Gastroesophageal sphincter (tissue), 4 donors: Measurements from ENCODE around the gene SGPP1. TPM values are rescaled to one million over a fixed set of nuclear protein-coding genes. Genes with fewer than 3 reads are reported as not detected.
A peak's percentile ranks its signal among the peaks of the same experiment; 100 is the strongest.

Source experiments
- ATAC-seq: fragments of 150-250 bp; one replicate; pipeline ENCODE4 v1.9.1; 2016; ENCODE audit warnings: mild to moderate bottlenecking, moderate library complexity
- H3K27ac ChIP-seq, 4 donors: fragments of 200-600 bp; sonication (generic) in 3 of 4; 1 replicate in 3 of 4; 2 replicates in 1 of 4; pipeline ENCODE4 v1.5.1; 2016 to 2019
- H3K27me3 ChIP-seq: fragments of 200-600 bp; sonication (generic); one replicate; pipeline ENCODE4 v1.5.1; 2019
- H3K36me3 ChIP-seq, 2 donors: fragments of 200-600 bp; sonication (generic); one replicate each; pipeline ENCODE4 v1.5.1; 2019; ENCODE audit warnings: control low read depth in 1 of 2
- H3K4me1 ChIP-seq, 3 donors: fragments of 200-600 bp; sonication (generic); 1 replicate in 2 of 3; 2 replicates in 1 of 3; pipeline ENCODE4 v1.5.1; 2016 to 2019; ENCODE audit warnings: control low read depth in 2 of 3
- H3K4me3 ChIP-seq, 2 donors: fragments of 200-600 bp; sonication (generic); one replicate each; pipeline ENCODE4 v1.5.1; 2019; ENCODE audit warnings: mild to moderate bottlenecking in 1 of 2, moderate library complexity in 1 of 2
- H3K9me3 ChIP-seq, 3 donors: fragments of 200-600 bp; sonication (generic); one replicate each; pipeline ENCODE4 v1.5.1; 2017 to 2019; ENCODE audit warnings: control low read depth in 2 of 3
- CTCF ChIP-seq, 4 experiments: fragments of 200-600 bp in 2 of 4; fragments of 450-650 bp in 2 of 4; sonication (generic) in 1 of 4; IDR thresholded peaks; one replicate each; pipeline ENCODE4 v1.5.1; 2017 to 2019; ENCODE audit warnings: antibody characterized with exemption in 4 of 4, mild to moderate bottlenecking in 2 of 4, moderate library complexity in 2 of 4
- EP300 ChIP-seq: sonication (generic); formaldehyde crosslinking; IDR thresholded peaks from one replicate; pipeline ENCODE4 v1.6.1; 2017; ENCODE audit warnings: antibody characterized with exemption, mild to moderate bottlenecking
- POLR2A ChIP-seq, 2 donors: fragments of 450-650 bp; IDR thresholded peaks; one replicate each; pipeline ENCODE4 v1.6.1; 2017; ENCODE audit warnings: antibody characterized with exemption in 2 of 2, mild to moderate bottlenecking in 2 of 2, moderate library complexity in 1 of 2
- POLR2AphosphoS5 ChIP-seq: sonication (generic); formaldehyde crosslinking; IDR thresholded peaks from one replicate; pipeline ENCODE4 v1.6.1; 2017; ENCODE audit warnings: antibody characterized with exemption
- WGBS, 2 donors: methylation state at CpG; one replicate each; pipeline ENCODE4 v1.1.5; 2018; ENCODE audit warnings: low coverage in 1 of 2; 5-methylcytosine and 5-hydroxymethylcytosine counted together
- total RNA-seq, 4 donors: library from RNA; depleted of rRNA; stranded (reverse); fragments of >200 nt; gene quantifications; one replicate each; pipeline ENCODE4 v1.1.0, GENCODE V29; 2016

SGPP1 gene
- total RNA-seq, 4 donors from 2014 or later, result 14.9 to 28.9 (median 17.9) TPM

- ATAC-seq, result peak; percentile 77
- 0% methylated on average over 7 to 13 of the region's 45 CpGs for WGBS, 2 donors
- Histone ChIP-seq H3K27ac (peak overlapping the region; percentile 82 to 96 (median 90)), H3K4me3 (peak overlapping the region; percentile 95 to 99), H3K9me3 (no peaks in the 10 kb centered on the region), H3K27me3 (no peaks in the 10 kb centered on the region), H3K4me1 (peaks cover 0 to 39% (median 3%) of the 10 kb centered on the region in 3 donors), H3K36me3 (no peaks in the 10 kb centered on the region)
- TF ChIP-seq EP300, result no peak
- TF ChIP-seq CTCF (IDR thresholded peaks at IDR 0.05), result peak in 1 of 4 experiments; percentile 10
Measured at GRCh38 chr14:63727231-63727735, 582 bp downstream of the SGPP1 start.

- peak overlapping the region; percentile 95 to 99 for H3K4me3 ChIP-seq
- peaks cover 0 to 39% (median 3%) of the 10 kb centered on the region in 3 donors for H3K4me1 ChIP-seq
- ATAC-seq, result no peak
- H3K27me3 ChIP-seq, result no peaks in the 10 kb centered on the region
- no peaks in the 10 kb centered on the region for H3K36me3 ChIP-seq
- H3K27ac ChIP-seq, result peak overlapping the region in 3 of 4 donors; percentile 82 to 96 (median 93)
- TF ChIP-seq EP300, result no peak
- TF ChIP-seq POLR2AphosphoS5, result no peak
- no peak for TF ChIP-seq POLR2A (IDR thresholded peaks at IDR 0.05)
- TF ChIP-seq CTCF (IDR thresholded peaks at IDR 0.05), result no peak
- no peaks in the 10 kb centered on the region for H3K9me3 ChIP-seq
- WGBS, 2 donors, result 0 to 3% methylated on average over 5 of the region's 5 CpGs
Measured at GRCh38 chr14:63726499-63726898, 1.4 kb downstream of the SGPP1 start.

GRCh38 chr14:63725786-63726460 is 1.9 kb downstream of the SGPP1 start:
- H3K4me1 ChIP-seq, result peaks cover 0 to 39% (median 3%) of the 10 kb centered on the region in 3 donors
- H3K27me3 ChIP-seq, result no peaks in the 10 kb centered on the region
- no peak overlapping the region for H3K27ac ChIP-seq
- H3K4me3 ChIP-seq, result peak overlapping the region; percentile 95 to 99
- no peak for TF ChIP-seq POLR2AphosphoS5
- no peak for TF ChIP-seq CTCF (IDR thresholded peaks at IDR 0.05)
- TF ChIP-seq EP300, result no peak
- TF ChIP-seq POLR2A (IDR thresholded peaks at IDR 0.05), result no peak
- ATAC-seq, result no peak
- peaks cover 0 to 4% of the 10 kb centered on the region in 2 donors for H3K36me3 ChIP-seq
- 49 to 52% methylated on average over 8 of the region's 8 CpGs for WGBS, 2 donors
- no peaks in the 10 kb centered on the region for H3K9me3 ChIP-seq

GRCh38 chr14:63717702-63718101 is 10.2 kb downstream of the SGPP1 start:
- WGBS, 2 donors, result 63 to 81% methylated on average over 2 of the region's 2 CpGs
- H3K27ac ChIP-seq, result no peak overlapping the region
- H3K9me3 ChIP-seq, result peaks cover 0 to 19% (median 0%) of the 10 kb centered on the region in 3 donors
- peaks cover 0 to 4% (median 0%) of the 10 kb centered on the region in 3 donors for H3K4me1 ChIP-seq
- no peaks in the 10 kb centered on the region for H3K27me3 ChIP-seq
- H3K4me3 ChIP-seq, result no peak overlapping the region
- no peak for TF ChIP-seq CTCF (IDR thresholded peaks at IDR 0.05)
- TF ChIP-seq POLR2A (IDR thresholded peaks at IDR 0.05), result no peak
- TF ChIP-seq EP300, result no peak
- TF ChIP-seq POLR2AphosphoS5, result no peak
- ATAC-seq, result no peak
- peaks cover 0 to 38% of the 10 kb centered on the region in 2 donors for H3K36me3 ChIP-seq

GRCh38 chr14:63715360-63715759 is 12.5 kb downstream of the SGPP1 start:
- Histone ChIP-seq H3K9me3 (peaks cover 0 to 19% (median 0%) of the 10 kb centered on the region in 3 donors), H3K4me3 (no peak overlapping the region), H3K27me3 (no peaks in the 10 kb centered on the region), H3K27ac (no peak overlapping the region), H3K4me1 (peaks cover 0 to 4% (median 0%) of the 10 kb centered on the region in 3 donors), H3K36me3 (peaks cover 0 to 29% of the 10 kb centered on the region in 2 donors)
- TF ChIP-seq EP300 (no peak), POLR2A (IDR thresholded peaks at IDR 0.05) (no peak), CTCF (IDR thresholded peaks at IDR 0.05) (no peak), POLR2AphosphoS5 (no peak)
- 92 to 100% methylated on average over 2 of the region's 2 CpGs for whole genome bisulfite sequencing, 2 donors
- no peak for ATAC-seq
